Small intestine (tissue), 16 donors: ENCODE data around the gene E2F4. TPM values are rescaled to one million over a fixed set of nuclear protein-coding genes. Genes with fewer than 3 reads are reported as not detected.
A peak's percentile ranks its signal among the peaks of the same experiment; 100 is the strongest.

Source experiments
- DNase-seq, 2 donors: peaks; one replicate each; pipeline versions ENCODE4 v3.0.0 to v3.0.0-alpha.2; 2013
- FAIRE-seq: peaks from 2 replicates; lab custom pipeline; 2012; peaks lifted over from hg19 to GRCh38; lab: Jason Lieb, UNC
- H3K27ac ChIP-seq, 3 donors: one replicate each; pipeline ENCODE4 v1.5.1; 2013; ENCODE audit warnings: low read length in 2 of 3, mild to moderate bottlenecking in 2 of 3, control low read depth in 1 of 3, inconsistent platforms in 1 of 3, low read depth in 1 of 3, moderate library complexity in 1 of 3
- H3K27me3 ChIP-seq, 3 donors: one replicate each; pipeline ENCODE4 v1.6.1; 2013; ENCODE audit warnings: low read length in 3 of 3, inconsistent platforms in 1 of 3; ENCODE audit not compliant: control insufficient read depth in 3 of 3, insufficient read depth in 3 of 3
- H3K36me3 ChIP-seq, 3 donors: one replicate each; pipeline ENCODE4 v1.6.1; 2013; ENCODE audit warnings: low read length in 3 of 3, inconsistent platforms in 1 of 3, low read depth in 1 of 3, mild to moderate bottlenecking in 1 of 3, moderate library complexity in 1 of 3; ENCODE audit not compliant: control insufficient read depth in 3 of 3, insufficient read depth in 2 of 3
- H3K4me1 ChIP-seq, 3 donors: one replicate each; pipeline ENCODE4 v1.6.1; 2013; ENCODE audit warnings: low read length in 2 of 3, inconsistent platforms in 1 of 3, low read depth in 1 of 3, mild to moderate bottlenecking in 1 of 3, moderate library complexity in 1 of 3; ENCODE audit not compliant: control insufficient read depth in 3 of 3, insufficient read depth in 2 of 3
- H3K4me3 ChIP-seq, 3 donors: one replicate each; pipeline ENCODE4 v1.5.1; 2013; ENCODE audit warnings: low read length in 3 of 3, control low read depth in 1 of 3, inconsistent platforms in 1 of 3, low read depth in 1 of 3, mild to moderate bottlenecking in 1 of 3, moderate library complexity in 1 of 3
- H3K9me3 ChIP-seq, 2 donors: one replicate each; pipeline ENCODE4 v1.6.1; 2013; ENCODE audit warnings: low read depth in 1 of 2, low read length in 1 of 2; ENCODE audit not compliant: control insufficient read depth in 2 of 2, insufficient read depth in 1 of 2
- WGBS, 3 donors: extraction: QIAGEN DNeasy Blood & Tissue Kit; methylation state at CpG; one replicate each; pipeline ENCODE4 v1.1.7; 2013; 5-methylcytosine and 5-hydroxymethylcytosine counted together
- long read RNA-seq, 10 donors: transcript quantifications; one replicate each; lab custom pipeline, GENCODE V29; 2026
- polyA plus RNA-seq, 4 donors: library from polyadenylated mRNA; stranded (reverse) in 3 of 4; unstranded in 1 of 4; fragments of 200-250 nt in 3 of 4; fragments of 120-200 nt in 1 of 4; gene quantifications; one replicate each; pipeline versions ENCODE4 v1.2.1 to v1.2.3, GENCODE V29; 2013
- donor health status: healthy with polysubstance abuse.
- donor health status: control.
- donor health status: control.
- donor health status: Bipolar disorder and iron deficiency.
- donor health status: healthy.

Gene E2F4
- polyA plus RNA-seq, result 10 to 100 TPM; 48.6 to 63.7 (median 58.3) TPM
- long read RNA-seq, donor 1, result 0 reads
- long read RNA-seq, donor 2, transcript E2F4-201 (10 exons, 2,096 nt), result major isoform, 8 of 8 reads
- long read RNA-seq, donor 2, partial matches to known transcripts, result 0 of 8 reads
- long read RNA-seq, donor 2, other reads (novel, unspliced or antisense), result 0 of 8 reads
- long read RNA-seq, donor 3, partial matches to known transcripts, result 5 of 13 reads
- long read RNA-seq, donor 3, other reads (novel, unspliced or antisense), result 0 of 13 reads
- long read RNA-seq, donor 4, result 0 reads
- long read RNA-seq, donor 5, partial matches to known transcripts, result 0 of 2 reads
- long read RNA-seq, donor 5, other reads (novel, unspliced or antisense), result 0 of 2 reads
- long read RNA-seq, donor 6, transcript E2F4-201 (10 exons, 2,096 nt), result major isoform, 8 of 10 reads
- long read RNA-seq, donor 6, partial matches to known transcripts, result 0 of 10 reads
- long read RNA-seq, donor 6, other reads (novel, unspliced or antisense), result 0 of 10 reads
- long read RNA-seq, donor 7, transcript E2F4-201 (10 exons, 2,096 nt), result major isoform, 8 of 12 reads
- long read RNA-seq, donor 7, partial matches to known transcripts, result 0 of 12 reads
- long read RNA-seq, donor 7, other reads (novel, unspliced or antisense), result 0 of 12 reads
- long read RNA-seq, donor 8, result 0 reads
- long read RNA-seq, donor 9, partial matches to known transcripts, result 0 of 1 reads
- long read RNA-seq, donor 9, other reads (novel, unspliced or antisense), result 0 of 1 reads
- long read RNA-seq, donor 10, transcript E2F4-201 (10 exons, 2,096 nt), result major isoform, 11 of 12 reads
- long read RNA-seq, donor 10, partial matches to known transcripts, result 0 of 12 reads
- long read RNA-seq, donor 10, other reads (novel, unspliced or antisense), result 0 of 12 reads

- H3K4me3 ChIP-seq, result peak within 1 kb of the TSS; percentile 88 to 95 (median 95)
- no peaks in the 10 kb centered on the region for H3K27me3 ChIP-seq
- no peak for FAIRE-seq
- peak within 1 kb of the TSS in 1 of 3 donors; percentile 70 for H3K27ac ChIP-seq
- peaks cover 3 to 19% (median 11%) of the 10 kb centered on the region in 3 donors for H3K4me1 ChIP-seq
- DNase-seq, result peak; percentile 92 to 95
- WGBS, 3 donors, result 0% methylated on average over 50 to 54 of the region's 54 CpGs
- H3K9me3 ChIP-seq, result no peaks in the 10 kb centered on the region
- peaks cover 8 to 45% (median 13%) of the 10 kb centered on the region in 3 donors for H3K36me3 ChIP-seq
Observed at GRCh38 chr16:67191995-67192681, at the start of gene E2F4. Gene E2F4, plus strand, starts transcription at chr16:67192155. Its CDS starts 73 bp downstream, at chr16:67192228.

- FAIRE-seq (no peak), DNase-seq (no peak)
- Histone ChIP-seq H3K4me3 (no peak overlapping the region), H3K27ac (no peak overlapping the region), H3K4me1 (peaks cover 0 to 5% (median 0%) of the 10 kb centered on the region in 3 donors), H3K9me3 (no peaks in the 10 kb centered on the region), H3K27me3 (no peaks in the 10 kb centered on the region), H3K36me3 (peaks cover 11 to 84% (median 26%) of the 10 kb centered on the region in 3 donors)
- 93 to 99% (median 94%) methylated on average over 8 to 9 of the region's 9 CpGs for WGBS, 3 donors
Observed at GRCh38 chr16:67142342-67142741, 49.6 kb upstream of the E2F4 start.

- no peak for DNase-seq
- no peaks in the 10 kb centered on the region for H3K9me3 ChIP-seq
- H3K36me3 ChIP-seq, result peaks cover 11 to 91% (median 24%) of the 10 kb centered on the region in 3 donors
- 96% methylated on average over 2 of the region's 2 CpGs for WGBS, 3 donors
- FAIRE-seq, result no peak
- no peaks in the 10 kb centered on the region for H3K4me1 ChIP-seq
- peaks cover 0 to 10% (median 0%) of the 10 kb centered on the region in 3 donors for H3K27me3 ChIP-seq
- H3K4me3 ChIP-seq, result no peak overlapping the region
- H3K27ac ChIP-seq, result no peak overlapping the region
Observed at GRCh38 chr16:67144943-67145342, 47.0 kb upstream of the E2F4 start.

GRCh38 chr16:67145746-67146145 lies 46.2 kb upstream of the E2F4 start:
- Histone ChIP-seq H3K9me3 (no peaks in the 10 kb centered on the region), H3K4me1 (peaks cover 0 to 5% (median 0%) of the 10 kb centered on the region in 3 donors), H3K27ac (no peak overlapping the region), H3K36me3 (peaks cover 11 to 85% (median 21%) of the 10 kb centered on the region in 3 donors), H3K4me3 (no peak overlapping the region), H3K27me3 (peaks cover 0 to 18% (median 0%) of the 10 kb centered on the region in 3 donors)
- no peak for FAIRE-seq
- whole genome bisulfite sequencing, 3 donors, result 87 to 95% (median 91%) methylated on average over 2 of the region's 2 CpGs
- DNase-seq, result no peak

GRCh38 chr16:67146523-67147357 lies 45.2 kb upstream of the E2F4 start:
- FAIRE-seq, result no peak
- H3K27me3 ChIP-seq, result peaks cover 0 to 28% (median 0%) of the 10 kb centered on the region in 3 donors
- peak in 1 of 2 donors; percentile 20 for DNase-seq
- no peaks in the 10 kb centered on the region for H3K9me3 ChIP-seq
- no peak overlapping the region for H3K4me3 ChIP-seq
- no peak overlapping the region for H3K27ac ChIP-seq
- H3K36me3 ChIP-seq, result peaks cover 7 to 75% (median 14%) of the 10 kb centered on the region in 3 donors
- H3K4me1 ChIP-seq, result peaks cover 0 to 15% (median 0%) of the 10 kb centered on the region in 3 donors
- WGBS, 3 donors, result 84 to 91% (median 87%) methylated on average over 7 of the region's 7 CpGs

GRCh38 chr16:67147437-67148140 lies 44.4 kb upstream of the E2F4 start:
- H3K36me3 ChIP-seq, result peaks cover 4 to 67% (median 10%) of the 10 kb centered on the region in 3 donors
- no peak for FAIRE-seq

GRCh38 chr16:67148221-67148620 lies 43.7 kb upstream of the E2F4 start:
- Histone ChIP-seq H3K36me3 (peaks cover 4 to 60% (median 10%) of the 10 kb centered on the region in 3 donors), H3K27ac (no peak overlapping the region), H3K27me3 (peaks cover 0 to 38% (median 0%) of the 10 kb centered on the region in 3 donors), H3K4me3 (no peak overlapping the region), H3K9me3 (no peaks in the 10 kb centered on the region), H3K4me1 (peaks cover 0 to 16% (median 0%) of the 10 kb centered on the region in 3 donors)
- FAIRE-seq (no peak), DNase-seq (no peak)
- WGBS, 3 donors, result 91 to 93% (median 92%) methylated on average over 2 of the region's 2 CpGs

More at GRCh38 chr16:67147437-67148140, 44.4 kb upstream of the E2F4 start:
- Histone ChIP-seq H3K9me3 (no peaks in the 10 kb centered on the region), H3K4me3 (no peak overlapping the region), H3K4me1 (peaks cover 0 to 16% (median 0%) of the 10 kb centered on the region in 3 donors), H3K27me3 (peaks cover 0 to 32% (median 0%) of the 10 kb centered on the region in 3 donors), H3K27ac (no peak overlapping the region)
- WGBS, 3 donors, result 96 to 98% (median 97%) methylated on average over 4 of the region's 4 CpGs
- no peak for DNase-seq
